Endothelial cell of umbilical vein (primary cell): ENCODE data around the gene PGBD5. TPM values are rescaled to one million over a fixed set of nuclear protein-coding genes. Genes with fewer than 3 reads are reported as not detected.

Experiments
- BruUV-seq: library from RNA; stranded (reverse); fragments of 400-500 nt; replicated peaks from 2 replicates; lab custom pipeline; 2021; lab: Mats Ljungman, UMichigan
- CTCF ChIA-PET: fragments of 300-600, 350-600 bp; sonication (Branson Sonifier 250); formaldehyde crosslinking; loops from one replicate; lab custom pipeline; 2021; ENCODE audit warnings: antibody characterized with exemption, inconsistent platforms; lab: Charles Lee
- POLR2A ChIA-PET: fragments of 300-600, 350-600 bp; sonication (Branson Sonifier 250); formaldehyde crosslinking; loops from one replicate; lab custom pipeline; 2021; ENCODE audit warnings: antibody characterized with exemption, inconsistent platforms; lab: Charles Lee
- DNase-seq: peaks from one replicate; pipeline ENCODE4 v3.0.0-alpha.2; 2011; ENCODE audit warnings: low read depth, low spot score
- FAIRE-seq: peaks from 2 replicates; lab custom pipeline; 2011; peaks lifted over from hg19 to GRCh38; lab: Jason Lieb, UNC
- H2AFZ ChIP-seq: 2 replicates; pipeline ENCODE4 v1.6.0; 2012; ENCODE audit warnings: low read depth, low read length, control low read depth, inconsistent platforms
- H3K27ac ChIP-seq: 2 replicates; pipeline ENCODE4 v1.5.1; 2011; ENCODE audit warnings: low read depth, mild to moderate bottlenecking, control low read depth, low read length, moderate library complexity; ENCODE audit not compliant: insufficient read depth
- H3K27me3 ChIP-seq, 2 experiments: 2 replicates each; pipeline versions ENCODE4 v1.6.0 to v1.6.1; 2011; ENCODE audit warnings: low read length in 2 of 2, mixed read lengths in 1 of 2; ENCODE audit not compliant: control insufficient read depth in 2 of 2, insufficient read depth in 2 of 2
- H3K36me3 ChIP-seq, 2 experiments: 2 replicates in 1 of 2; 3 replicates in 1 of 2; pipeline ENCODE4 v1.5.1; 2011; ENCODE audit warnings: low read length in 2 of 2, mild to moderate bottlenecking in 1 of 2, moderate library complexity in 1 of 2; ENCODE audit not compliant: control insufficient read depth in 2 of 2, insufficient read depth in 2 of 2; ENCODE audit errors: extremely low read depth in 1 of 2
- H3K4me1 ChIP-seq: 3 replicates; pipeline ENCODE4 v1.5.1; 2011; ENCODE audit warnings: mild to moderate bottlenecking, low read length; ENCODE audit not compliant: control insufficient read depth, insufficient read depth; ENCODE audit errors: extremely low read depth
- H3K4me2 ChIP-seq: 2 replicates; pipeline ENCODE4 v1.6.1; 2011; ENCODE audit warnings: low read length, control low read depth, mixed read lengths; ENCODE audit not compliant: insufficient read depth
- H3K4me3 ChIP-seq, 3 experiments: fragments of 200-600 bp in 1 of 3; sonication (generic), shearing (Covaris generic) in 1 of 3; replicated peaks in 1 of 3; 2 replicates each; pipeline ENCODE4 v1.5.1; 2011 to 2016; ENCODE audit warnings: control low read depth in 3 of 3, low read length in 3 of 3, mild to moderate bottlenecking in 2 of 3, inconsistent platforms in 1 of 3, low read depth in 1 of 3, moderate library complexity in 1 of 3; ENCODE audit not compliant: insufficient read depth in 1 of 3
- H3K79me2 ChIP-seq: 2 replicates; pipeline ENCODE4 v1.6.0; 2012; ENCODE audit warnings: low read length, inconsistent platforms; ENCODE audit not compliant: control insufficient read depth, insufficient read depth
- H3K9ac ChIP-seq: replicated peaks from 2 replicates; pipeline ENCODE3; 2011; ENCODE audit warnings: low read length, control low read depth; ENCODE audit not compliant: insufficient read depth; ENCODE audit errors: extremely low read depth
- H3K9me1 ChIP-seq: replicated peaks from 3 replicates; pipeline ENCODE4 v1.6.0; 2011; ENCODE audit warnings: mild to moderate bottlenecking, low read length; ENCODE audit not compliant: control insufficient read depth, insufficient read depth; ENCODE audit errors: extremely low read depth
- H3K9me3 ChIP-seq: replicated peaks from 2 replicates; pipeline ENCODE4 v1.5.1; 2012; ENCODE audit warnings: low read length, inconsistent platforms; ENCODE audit not compliant: control insufficient read depth, insufficient read depth
- H4K20me1 ChIP-seq: replicated peaks from 2 replicates; pipeline ENCODE3; 2011; ENCODE audit warnings: mild to moderate bottlenecking, low read length; ENCODE audit not compliant: control insufficient read depth, insufficient read depth; ENCODE audit errors: extremely low read depth
- CTCF ChIP-seq, 2 donors: IDR thresholded peaks; 1 replicate in 1 of 2; 2 replicates in 1 of 2; pipeline ENCODE4 v1.5.1; 2011; ENCODE audit warnings: low read length in 2 of 2, mild to moderate bottlenecking in 2 of 2, moderate library complexity in 2 of 2, control low read depth in 1 of 2, inconsistent platforms in 1 of 2, low read depth in 1 of 2; ENCODE audit not compliant: insufficient read depth in 1 of 2; ENCODE audit errors: extremely low read depth in 1 of 2
- EZH2 ChIP-seq: IDR thresholded peaks from 2 replicates; pipeline ENCODE4 v1.6.1; 2012; ENCODE audit warnings: borderline replicate concordance, low read depth, mild to moderate bottlenecking, moderate library complexity, low read length, inconsistent platforms; ENCODE audit not compliant: severe bottlenecking
- FOS ChIP-seq: IDR thresholded peaks from 2 replicates; pipeline ENCODE4 v1.6.1; 2011; ENCODE audit warnings: mild to moderate bottlenecking, low read length, moderate library complexity, borderline replicate concordance; ENCODE audit not compliant: insufficient read depth
- GATA2 ChIP-seq: IDR thresholded peaks from 2 replicates; pipeline ENCODE4 v1.7.0; 2011; ENCODE audit warnings: low read depth, mild to moderate bottlenecking, moderate library complexity, mixed read lengths, low read length; ENCODE audit not compliant: insufficient read length, insufficient read depth
- JUN ChIP-seq: IDR thresholded peaks from 2 replicates; pipeline ENCODE4 v1.6.1; 2011; ENCODE audit warnings: borderline replicate concordance, low read depth; ENCODE audit not compliant: insufficient read length, insufficient read depth
- MAX ChIP-seq: IDR thresholded peaks from 2 replicates; pipeline ENCODE4 v1.6.1; 2011; ENCODE audit not compliant: insufficient read depth, insufficient read length
- MYC ChIP-seq: IDR thresholded peaks from one replicate; pipeline ENCODE4 v1.6.1; 2011; ENCODE audit warnings: mild to moderate bottlenecking, low read depth, low read length
- POLR2A ChIP-seq: IDR thresholded peaks from 2 replicates; pipeline ENCODE4 v1.6.1; 2012; ENCODE audit warnings: low read depth, mild to moderate bottlenecking, control low read depth, low read length
- POLR2AphosphoS5 ChIP-seq: IDR thresholded peaks from 2 replicates; pipeline ENCODE4 v1.6.1; 2012; ENCODE audit warnings: low read depth, mild to moderate bottlenecking, control low read depth, low read length, moderate library complexity; ENCODE audit not compliant: insufficient read depth
- dilution Hi-C: fragments of 300-500 bp; cut with MboI; formaldehyde crosslinking; loops from one replicate; pipeline ENCODE4 v1.15.0; 2019; ENCODE audit warnings: low sequenced_read_pairs; ENCODE audit not compliant: extremely low pct_ligation_motif_present
- intact Hi-C: fragments of 100-400 bp; cut with micrococcal nuclease; formaldehyde crosslinking; loops from one replicate; pipeline ENCODE4 v1.10.0; 2022
- polyA plus RNA-seq, 4 experiments: library from polyadenylated mRNA; depleted of rRNA in 3 of 4; stranded (reverse) in 3 of 4; unstranded in 1 of 4; fragments of >200 nt; gene quantifications; 2 replicates each; pipeline versions ENCODE4 v1.2.1 to v1.2.3, GENCODE V29; 2011 to 2012; ENCODE audit warnings: missing spikeins in 1 of 4
- total RNA-seq: library from RNA; stranded (reverse); gene quantifications from 2 replicates; pipeline ENCODE4 v1.2.3, GENCODE V29; 2021

PGBD5 gene
- total and polyA plus RNA-seq, 2 donors (not counting 3 experiments of a cell fraction or from before 2014, with no cell fraction given), result 0.03 TPM; not detected in 1

GRCh38 chr1:230287674-230288315 lies 138.3 kb downstream of the PGBD5 start:
- H3K9ac ChIP-seq, result no peak overlapping the region
- TF ChIP-seq FOS (no peak), MYC (no peak), GATA2 (no peak), POLR2A (no peak), EZH2 (no peak), JUN (no peak), MAX (no peak), CTCF (IDR thresholded peaks at IDR 0.05; ENCODE audit: extremely low read depth in 1 of 2, insufficient read depth in 1 of 2, low read depth in 1 of 2, low read length in 2 of 2) (no peak), POLR2AphosphoS5 (no peak)
- ChIA-PET CTCF (interaction anchor here (1.2 kb wide), 1 partner anchor 14 kb away, joined by 3 read pairs; no protein-coding TSS in a partner anchor), POLR2A (no interaction called here)
- DNase-seq (no peak), FAIRE-seq (no peak)
- H3K9me1 ChIP-seq, result no peaks in the 10 kb centered on the region
- H3K4me3 ChIP-seq, result no peak overlapping the region
- H2AFZ ChIP-seq, result no peak overlapping the region
- intact Hi-C loops (no loop called here), dilution Hi-C loops (no loop called here)
- no peaks in the 10 kb centered on the region for H3K9me3 ChIP-seq
- no peak overlapping the region for H3K27ac ChIP-seq
- no peaks in the 10 kb centered on the region for H3K79me2 ChIP-seq
- BruUV-seq, result no TSS peak
- H3K4me2 ChIP-seq, result no peak overlapping the region
- no peaks in the 10 kb centered on the region for H3K4me1 ChIP-seq
- H3K36me3 ChIP-seq, result no peaks in the 10 kb centered on the region
- no peaks in the 10 kb centered on the region for H3K27me3 ChIP-seq
- no peaks in the 10 kb centered on the region for H4K20me1 ChIP-seq
